Duodenal mucosa (tissue), 2 donors: ENCODE data around the gene LHX1.

ENCODE experiments used
- H3K27ac ChIP-seq: one replicate; pipeline ENCODE4 v1.7.0; 2013; ENCODE audit warnings: low read depth, low read length
- H3K27me3 ChIP-seq, 2 donors: one replicate each; pipeline ENCODE4 v1.7.0; 2013; ENCODE audit warnings: low read length in 2 of 2, control low read depth in 1 of 2; ENCODE audit not compliant: insufficient read depth in 2 of 2, control insufficient read depth in 1 of 2
- H3K36me3 ChIP-seq, 2 donors: one replicate each; pipeline ENCODE4 v1.7.0; 2013; ENCODE audit warnings: low read length in 2 of 2, control low read depth in 1 of 2; ENCODE audit not compliant: insufficient read depth in 2 of 2, control insufficient read depth in 1 of 2
- H3K4me1 ChIP-seq, 2 donors: one replicate each; pipeline ENCODE4 v1.7.0; 2013; ENCODE audit warnings: low read length in 2 of 2, control low read depth in 1 of 2; ENCODE audit not compliant: insufficient read depth in 2 of 2, control insufficient read depth in 1 of 2
- H3K4me3 ChIP-seq, 2 donors: one replicate each; pipeline ENCODE4 v1.7.0; 2013; ENCODE audit warnings: low read length in 2 of 2, low read depth in 1 of 2
- H3K9ac ChIP-seq, 2 donors: one replicate each; pipeline ENCODE4 v1.7.0; 2013; ENCODE audit warnings: low read length in 2 of 2, low read depth in 1 of 2
- H3K9me3 ChIP-seq, 2 donors: one replicate each; pipeline ENCODE4 v1.7.0; 2013; ENCODE audit warnings: low read length in 2 of 2, control low read depth in 1 of 2; ENCODE audit not compliant: control insufficient read depth in 1 of 2

The LHX1 gene

GRCh38 chr17:36900160-36900512 is 37.1 kb upstream of the LHX1 start:
- no peaks in the 10 kb centered on the region for H3K4me1 ChIP-seq
- H3K9ac ChIP-seq = no peak overlapping the region
- H3K9me3 ChIP-seq = no peaks in the 10 kb centered on the region
- no peak overlapping the region for H3K4me3 ChIP-seq
- no peak overlapping the region for H3K27ac ChIP-seq
- no peaks in the 10 kb centered on the region for H3K36me3 ChIP-seq
- no peaks in the 10 kb centered on the region for H3K27me3 ChIP-seq

- Histone ChIP-seq H3K36me3 (no peaks in the 10 kb centered on the region), H3K9me3 (no peaks in the 10 kb centered on the region), H3K27ac (no peak overlapping the region), H3K4me3 (no peak overlapping the region), H3K9ac (no peak overlapping the region), H3K4me1 (no peaks in the 10 kb centered on the region), H3K27me3 (no peaks in the 10 kb centered on the region)
Observed at GRCh38 chr17:36901506-36901905, 35.8 kb upstream of the LHX1 start.

GRCh38 chr17:36907407-36907806 is 29.9 kb upstream of the LHX1 start:
- Histone ChIP-seq H3K36me3 (no peaks in the 10 kb centered on the region), H3K4me3 (no peak overlapping the region), H3K4me1 (no peaks in the 10 kb centered on the region), H3K9ac (no peak overlapping the region), H3K27me3 (peaks cover 12 to 17% of the 10 kb centered on the region in 2 donors), H3K9me3 (no peaks in the 10 kb centered on the region), H3K27ac (no peak overlapping the region)

GRCh38 chr17:36910513-36910912 is 26.8 kb upstream of the LHX1 start:
- H3K36me3 ChIP-seq = no peaks in the 10 kb centered on the region
- H3K4me1 ChIP-seq = no peaks in the 10 kb centered on the region
- no peaks in the 10 kb centered on the region for H3K9me3 ChIP-seq
- no peak overlapping the region for H3K27ac ChIP-seq
- H3K27me3 ChIP-seq = peaks cover 17% of the 10 kb centered on the region in 2 donors
- no peak overlapping the region for H3K4me3 ChIP-seq
- H3K9ac ChIP-seq = no peak overlapping the region

GRCh38 chr17:36911001-36911400 is 26.3 kb upstream of the LHX1 start:
- H3K36me3 ChIP-seq = no peaks in the 10 kb centered on the region
- no peaks in the 10 kb centered on the region for H3K4me1 ChIP-seq
- H3K27me3 ChIP-seq = peaks cover 17% of the 10 kb centered on the region in 2 donors
- no peak overlapping the region for H3K9ac ChIP-seq
- H3K4me3 ChIP-seq = no peak overlapping the region
- no peaks in the 10 kb centered on the region for H3K9me3 ChIP-seq
- H3K27ac ChIP-seq = no peak overlapping the region

- Histone ChIP-seq H3K27me3 (peaks cover 12 to 17% of the 10 kb centered on the region in 2 donors), H3K9me3 (no peaks in the 10 kb centered on the region), H3K27ac (no peak overlapping the region)
Observed at GRCh38 chr17:36913132-36913531, 24.1 kb upstream of the LHX1 start.

GRCh38 chr17:36918211-36918691 is 19.0 kb upstream of the LHX1 start:
- H3K4me1 ChIP-seq = no peaks in the 10 kb centered on the region
- no peak overlapping the region for H3K4me3 ChIP-seq
- no peaks in the 10 kb centered on the region for H3K36me3 ChIP-seq
- peaks cover 26 to 41% of the 10 kb centered on the region in 2 donors for H3K27me3 ChIP-seq
- H3K9me3 ChIP-seq = no peaks in the 10 kb centered on the region
- no peak overlapping the region for H3K9ac ChIP-seq
- H3K27ac ChIP-seq = no peak overlapping the region

More at GRCh38 chr17:36913132-36913531, 24.1 kb upstream of the LHX1 start:
- no peaks in the 10 kb centered on the region for H3K36me3 ChIP-seq
- H3K4me3 ChIP-seq = no peak overlapping the region
- no peaks in the 10 kb centered on the region for H3K4me1 ChIP-seq
- no peak overlapping the region for H3K9ac ChIP-seq

- Histone ChIP-seq H3K36me3 (no peaks in the 10 kb centered on the region), H3K4me1 (no peaks in the 10 kb centered on the region), H3K9ac (no peak overlapping the region), H3K4me3 (no peak overlapping the region), H3K9me3 (no peaks in the 10 kb centered on the region), H3K27me3 (peaks cover 26 to 41% of the 10 kb centered on the region in 2 donors), H3K27ac (no peak overlapping the region)
Observed at GRCh38 chr17:36919407-36919968, 17.8 kb upstream of the LHX1 start.

- no peaks in the 10 kb centered on the region for H3K4me1 ChIP-seq
- H3K36me3 ChIP-seq = no peaks in the 10 kb centered on the region
- H3K9me3 ChIP-seq = no peaks in the 10 kb centered on the region
- H3K9ac ChIP-seq = no peak overlapping the region
- peaks cover 30 to 44% of the 10 kb centered on the region in 2 donors for H3K27me3 ChIP-seq
- no peak overlapping the region for H3K27ac ChIP-seq
- H3K4me3 ChIP-seq = no peak overlapping the region
Observed at GRCh38 chr17:36920032-36921005, 17.0 kb upstream of the LHX1 start.

GRCh38 chr17:36921095-36921851 is 16.0 kb upstream of the LHX1 start:
- Histone ChIP-seq H3K4me1 (no peaks in the 10 kb centered on the region), H3K9ac (no peak overlapping the region), H3K27ac (no peak overlapping the region), H3K27me3 (peaks cover 33 to 46% of the 10 kb centered on the region in 2 donors), H3K36me3 (no peaks in the 10 kb centered on the region), H3K9me3 (no peaks in the 10 kb centered on the region), H3K4me3 (no peak overlapping the region)
